Kidney (tissue), 14 donors: ENCODE data around the gene TDRD12. TPM values are rescaled to one million over a fixed set of nuclear protein-coding genes. Genes with fewer than 3 reads are reported as not detected.

ENCODE experiments used
- DNase-seq, 5 donors: peaks; one replicate each; pipeline ENCODE4 v3.0.0-alpha.2; 2013 to 2020
- FAIRE-seq: peaks from 2 replicates; lab custom pipeline; 2012; peaks lifted over from hg19 to GRCh38; lab: Jason Lieb, UNC
- H3K27ac ChIP-seq, 2 donors: one replicate each; pipeline ENCODE4 v1.7.0; 2013; ENCODE audit warnings: low read depth in 2 of 2, low read length in 2 of 2, inconsistent platforms in 1 of 2
- H3K27me3 ChIP-seq: one replicate; pipeline ENCODE4 v1.7.1; 2013; ENCODE audit warnings: low read length, inconsistent platforms; ENCODE audit not compliant: control insufficient read depth, insufficient read depth
- H3K36me3 ChIP-seq, 3 donors: one replicate each; pipeline versions ENCODE4 v1.7.0 to v1.7.1; 2013; ENCODE audit warnings: low read length in 3 of 3, control low read depth in 1 of 3, inconsistent platforms in 1 of 3; ENCODE audit not compliant: insufficient read depth in 3 of 3, control insufficient read depth in 2 of 3
- H3K4me1 ChIP-seq, 3 donors: one replicate each; pipeline versions ENCODE4 v1.7.0 to v1.7.1; 2013; ENCODE audit warnings: low read length in 3 of 3, inconsistent platforms in 1 of 3, low read depth in 1 of 3; ENCODE audit not compliant: control insufficient read depth in 2 of 3, insufficient read depth in 2 of 3
- H3K4me3 ChIP-seq, 3 donors: one replicate each; pipeline versions ENCODE4 v1.7.0 to v1.8.1; 2013; ENCODE audit warnings: low read length in 3 of 3, control low read depth in 1 of 3, inconsistent platforms in 1 of 3
- H3K9ac ChIP-seq, 3 donors: one replicate each; pipeline versions ENCODE4 v1.7.0 to v1.7.1; 2013; ENCODE audit warnings: low read length in 3 of 3, control low read depth in 1 of 3, inconsistent platforms in 1 of 3
- H3K9me3 ChIP-seq, 3 donors: one replicate each; pipeline versions ENCODE4 v1.7.0 to v1.7.1; 2013; ENCODE audit warnings: low read length in 3 of 3, control low read depth in 1 of 3, inconsistent platforms in 1 of 3; ENCODE audit not compliant: control insufficient read depth in 2 of 3, insufficient read depth in 1 of 3
- CTCF ChIP-seq: IDR thresholded peaks from 3 replicates; pipeline ENCODE4 v1.5.1; 2012; ENCODE audit warnings: mild to moderate bottlenecking, moderate library complexity, borderline replicate concordance; ENCODE audit not compliant: insufficient read depth; ENCODE audit errors: extremely low read depth
- intact Hi-C: fragments of 100-400 bp; cut with DNase I; formaldehyde crosslinking; loops from one replicate; pipeline ENCODE4 v1.11.1; 2022
- polyA plus RNA-seq: library from polyadenylated mRNA; stranded (reverse); fragments of 350-450 nt; fragmentation: Illumina TruSeq; extraction: RNeasy Lipid Tissue Mini Kit (QIAGEN cat#74804); gene quantifications from one replicate; pipeline ENCODE4 v1.2.3, GENCODE V29; 2014; ENCODE audit warnings: low read depth, low replicate concordance; ENCODE audit not compliant: insufficient read depth
- total RNA-seq: library from RNA; stranded (reverse); fragmentation: NEBNext Ultra II Directional; extraction: Animal tissue kit (Norgen Biotek cat#: 25700); gene quantifications from one replicate; pipeline ENCODE4 v1.2.1, GENCODE V29; 2021
- donor health status: control.
- donor health status: control.
- donor health status: control.
- donor health status: control.
- donor health status: control.
- donor health status: DM: yes; HTN: yes; CAD: no.
- donor health status: Normal renal cell carcinoma (clear cell type).

Gene TDRD12
- total and polyA plus RNA-seq, 2 donors from 2014 or later = 0.38 TPM; not detected in 1

GRCh38 chr19:32873247-32873959, 153.8 kb downstream of the TDRD12 start:
- Histone ChIP-seq H3K4me3 (no peak overlapping the region), H3K27ac (no peak overlapping the region), H3K9me3 (no peaks in the 10 kb centered on the region), H3K27me3 (no peaks in the 10 kb centered on the region), H3K4me1 (peaks cover 0 to 8% (median 0%) of the 10 kb centered on the region in 3 donors), H3K36me3 (no peaks in the 10 kb centered on the region), H3K9ac (no peak overlapping the region)
- intact Hi-C loops = no loop called here
- no peak for DNase-seq
- FAIRE-seq = no peak
- TF ChIP-seq CTCF = no peak

DNA sequence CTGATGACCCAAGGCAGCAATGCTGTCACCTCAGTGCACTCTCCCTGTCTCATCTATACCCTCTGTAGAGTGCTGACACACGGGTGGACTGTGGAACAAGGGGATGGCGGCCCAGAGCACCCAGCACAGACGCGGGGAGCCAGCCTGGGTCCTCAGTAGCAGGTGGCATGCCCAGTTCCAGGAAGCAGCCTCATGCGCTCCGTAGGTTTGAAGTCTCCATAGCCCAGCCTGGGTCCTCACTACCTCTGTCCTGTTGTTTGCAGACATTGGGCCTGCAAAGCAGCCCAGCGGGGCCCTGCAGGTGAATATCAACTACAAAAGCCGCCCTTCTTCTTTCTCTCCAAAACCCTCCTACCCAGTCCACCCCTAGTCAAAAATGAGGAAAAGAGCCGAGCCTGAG, 155.0 kb downstream of the TDRD12 start:
- intact Hi-C loops = no loop called here
- Histone ChIP-seq H3K4me1 (peaks cover 0 to 8% (median 0%) of the 10 kb centered on the region in 3 donors), H3K27ac (no peak overlapping the region), H3K36me3 (no peaks in the 10 kb centered on the region), H3K27me3 (no peaks in the 10 kb centered on the region), H3K9me3 (no peaks in the 10 kb centered on the region), H3K4me3 (no peak overlapping the region), H3K9ac (no peak overlapping the region)
- FAIRE-seq (no peak), DNase-seq (no peak)
- TF ChIP-seq CTCF = no peak

DNA sequence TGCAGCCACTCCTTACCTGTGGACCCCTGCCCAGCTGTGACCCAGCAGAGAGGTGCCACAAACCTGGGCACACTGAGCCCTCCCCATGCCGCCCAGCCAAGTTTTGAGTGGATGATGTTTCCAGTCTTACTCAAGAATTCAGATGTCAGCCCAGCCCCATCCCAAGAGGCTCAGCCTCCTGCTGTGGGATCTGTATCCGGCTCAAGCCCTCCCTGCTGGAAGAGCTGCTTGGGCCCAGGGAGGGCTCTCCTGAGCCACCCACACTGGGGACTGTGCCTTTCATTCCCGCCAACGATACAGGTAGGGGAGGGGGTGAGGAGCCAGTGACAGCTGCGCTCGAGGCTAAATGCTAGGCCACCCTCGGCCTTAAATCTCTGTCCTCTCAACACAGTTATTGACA, 155.9 kb downstream of the TDRD12 start:
- Histone ChIP-seq H3K9ac (no peak overlapping the region), H3K4me1 (peaks cover 0 to 4% (median 0%) of the 10 kb centered on the region in 3 donors), H3K27me3 (no peaks in the 10 kb centered on the region), H3K4me3 (no peak overlapping the region), H3K27ac (no peak overlapping the region), H3K36me3 (no peaks in the 10 kb centered on the region), H3K9me3 (no peaks in the 10 kb centered on the region)
- DNase-seq (no peak), FAIRE-seq (no peak)
- TF ChIP-seq CTCF = no peak
- intact Hi-C loops = no loop called here
